Measurements from ENCODE around the gene TERT. TPM values are rescaled to one million over a fixed set of nuclear protein-coding genes. Genes with fewer than 3 reads are reported as not detected.
A peak's percentile ranks its signal among the peaks of the same experiment; 100 is the strongest.

Gene TERT
- total RNA-seq, 2 donors from 2014 or later = 0.72 to 13.7 TPM

DNA sequence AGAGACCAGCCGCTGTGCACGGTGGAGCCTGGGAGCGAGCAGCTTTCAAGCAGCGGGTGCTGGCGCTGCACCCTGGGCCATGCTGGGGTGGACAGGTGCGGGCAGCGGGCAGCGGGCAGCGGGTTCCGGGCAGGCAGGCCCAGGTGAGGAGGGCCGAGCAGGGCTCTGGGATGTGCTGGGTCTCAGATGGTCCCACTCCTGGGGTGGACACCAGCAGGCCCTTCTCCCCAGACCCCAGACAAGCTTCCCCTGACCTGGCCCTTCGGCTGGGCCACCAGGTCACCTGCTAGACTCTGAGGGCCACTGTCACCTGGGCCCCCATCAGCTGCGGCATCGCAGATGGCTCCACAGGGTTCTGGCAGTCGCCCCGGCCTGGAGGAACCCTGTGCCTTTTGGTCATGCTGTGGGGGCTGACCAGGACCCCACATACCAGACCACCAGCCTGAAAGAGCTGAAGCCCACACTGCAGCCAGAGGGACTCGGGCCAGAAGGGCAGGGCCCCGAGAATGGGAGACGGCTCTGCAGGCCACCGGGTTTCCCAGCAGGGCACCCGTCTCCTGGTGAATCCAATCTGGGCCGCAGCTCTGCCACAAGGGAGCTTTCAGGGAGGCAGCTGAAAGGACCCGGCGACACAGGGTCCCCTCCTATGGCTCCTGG is 91.4 kb downstream of the TERT start:
- no peaks in the 10 kb centered on the region for H3K4me1 ChIP-seq
- H3K4me3 ChIP-seq = peak overlapping the region; percentile 15
- H3K27me3 ChIP-seq = peaks cover 12% of the 10 kb centered on the region
- no peaks in the 10 kb centered on the region for H3K9me3 ChIP-seq
- H3K36me3 ChIP-seq = no peaks in the 10 kb centered on the region
- TF ChIP-seq, protein P1, sequence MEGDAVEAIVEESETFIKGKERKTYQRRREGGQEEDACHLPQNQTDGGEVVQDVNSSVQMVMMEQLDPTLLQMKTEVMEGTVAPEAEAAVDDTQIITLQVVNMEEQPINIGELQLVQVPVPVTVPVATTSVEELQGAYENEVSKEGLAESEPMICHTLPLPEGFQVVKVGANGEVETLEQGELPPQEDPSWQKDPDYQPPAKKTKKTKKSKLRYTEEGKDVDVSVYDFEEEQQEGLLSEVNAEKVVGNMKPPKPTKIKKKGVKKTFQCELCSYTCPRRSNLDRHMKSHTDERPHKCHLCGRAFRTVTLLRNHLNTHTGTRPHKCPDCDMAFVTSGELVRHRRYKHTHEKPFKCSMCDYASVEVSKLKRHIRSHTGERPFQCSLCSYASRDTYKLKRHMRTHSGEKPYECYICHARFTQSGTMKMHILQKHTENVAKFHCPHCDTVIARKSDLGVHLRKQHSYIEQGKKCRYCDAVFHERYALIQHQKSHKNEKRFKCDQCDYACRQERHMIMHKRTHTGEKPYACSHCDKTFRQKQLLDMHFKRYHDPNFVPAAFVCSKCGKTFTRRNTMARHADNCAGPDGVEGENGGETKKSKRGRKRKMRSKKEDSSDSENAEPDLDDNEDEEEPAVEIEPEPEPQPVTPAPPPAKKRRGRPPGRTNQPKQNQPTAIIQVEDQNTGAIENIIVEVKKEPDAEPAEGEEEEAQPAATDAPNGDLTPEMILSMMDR (IDR thresholded peaks at IDR 0.05) = no peak
- DNase-seq = no peak
- intact Hi-C loops (cut with DNase I) = no loop called here
- no peak overlapping the region for H3K27ac ChIP-seq
- no peak overlapping the region for H3K9ac ChIP-seq (ENCODE audit: low read depth in 2 of 2, low read length in 2 of 2)

Small RNA genes lying within 50 kb of the gene (microRNA-seq; reads per million reads assigned to microRNA genes)
- gene MIR4457 = not detected

Other genes starting within 250 kb of the TERT start
- gene SLC12A7, start 183.0 kb downstream of the TERT start, total RNA-seq = 10 to 100 TPM; 64.6 to 81.2 TPM
- gene SLC6A19, start 93.5 kb downstream of the TERT start, total RNA-seq = 10 to 100 TPM in 1 of 2 donors, under 1 TPM in 1; 0.67 to 56.2 TPM
- gene SLC6A18, start 69.7 kb downstream of the TERT start, total RNA-seq = under 1 TPM in 1 of 2 donors, not detected in 1; 0.27 TPM
- 100 to 1,000 TPM in 1 of 2 donors, 10 to 100 TPM in 1; 80.1 to 138 TPM for gene CLPTM1L, start 50.0 kb upstream of the TERT start, total RNA-seq
- not detected for gene SLC6A3, start 150.4 kb upstream of the TERT start, total RNA-seq
- 10 to 100 TPM; 17.1 to 27.3 TPM for gene LPCAT1, start 228.9 kb upstream of the TERT start, total RNA-seq